ENCODE data around the gene LTBR.

Gene LTBR

DNA sequence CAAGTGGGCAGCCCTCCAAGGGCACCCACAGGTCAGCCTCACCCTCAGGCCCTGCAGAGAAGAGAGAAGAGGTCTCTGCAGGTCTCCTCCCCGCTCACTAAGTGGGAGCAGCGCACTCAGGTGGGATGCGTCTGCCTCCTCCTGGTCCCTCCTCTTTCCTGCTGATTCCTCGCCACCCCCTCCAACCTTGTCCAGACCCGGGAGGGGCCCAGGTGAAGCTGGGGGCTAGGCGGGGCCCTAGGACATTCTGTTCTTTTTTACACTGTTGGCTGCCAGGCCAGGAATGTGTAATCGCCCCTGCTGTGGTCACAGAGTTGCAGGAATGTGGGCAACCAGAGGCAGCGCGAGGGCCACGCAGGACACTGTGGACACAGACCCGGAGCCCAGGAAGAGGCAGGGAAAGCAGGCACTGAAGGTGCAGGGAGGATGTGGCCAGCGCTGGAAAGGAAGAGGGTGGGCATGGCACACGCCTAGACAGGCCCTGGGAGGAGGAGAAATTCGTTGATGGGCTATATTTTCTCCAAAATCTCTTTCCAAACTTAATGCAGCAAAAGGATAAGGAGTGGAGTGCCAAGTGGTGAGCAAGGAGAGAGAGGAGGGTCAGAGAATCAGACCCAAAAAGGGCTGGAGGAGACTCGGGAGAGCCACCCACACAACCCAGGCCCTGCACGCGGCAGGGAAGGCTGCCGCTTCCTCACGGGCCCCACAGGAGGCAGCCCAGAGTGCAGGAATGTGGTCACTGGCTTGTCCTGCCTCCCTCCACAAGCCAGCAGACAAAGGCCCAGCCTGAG is 7.7 kb upstream of the LTBR start:
- TF ChIP-seq, protein P1, sequence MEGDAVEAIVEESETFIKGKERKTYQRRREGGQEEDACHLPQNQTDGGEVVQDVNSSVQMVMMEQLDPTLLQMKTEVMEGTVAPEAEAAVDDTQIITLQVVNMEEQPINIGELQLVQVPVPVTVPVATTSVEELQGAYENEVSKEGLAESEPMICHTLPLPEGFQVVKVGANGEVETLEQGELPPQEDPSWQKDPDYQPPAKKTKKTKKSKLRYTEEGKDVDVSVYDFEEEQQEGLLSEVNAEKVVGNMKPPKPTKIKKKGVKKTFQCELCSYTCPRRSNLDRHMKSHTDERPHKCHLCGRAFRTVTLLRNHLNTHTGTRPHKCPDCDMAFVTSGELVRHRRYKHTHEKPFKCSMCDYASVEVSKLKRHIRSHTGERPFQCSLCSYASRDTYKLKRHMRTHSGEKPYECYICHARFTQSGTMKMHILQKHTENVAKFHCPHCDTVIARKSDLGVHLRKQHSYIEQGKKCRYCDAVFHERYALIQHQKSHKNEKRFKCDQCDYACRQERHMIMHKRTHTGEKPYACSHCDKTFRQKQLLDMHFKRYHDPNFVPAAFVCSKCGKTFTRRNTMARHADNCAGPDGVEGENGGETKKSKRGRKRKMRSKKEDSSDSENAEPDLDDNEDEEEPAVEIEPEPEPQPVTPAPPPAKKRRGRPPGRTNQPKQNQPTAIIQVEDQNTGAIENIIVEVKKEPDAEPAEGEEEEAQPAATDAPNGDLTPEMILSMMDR (IDR thresholded peaks at IDR 0.05; ENCODE audit: low read depth, low read length) = no peak

DNA sequence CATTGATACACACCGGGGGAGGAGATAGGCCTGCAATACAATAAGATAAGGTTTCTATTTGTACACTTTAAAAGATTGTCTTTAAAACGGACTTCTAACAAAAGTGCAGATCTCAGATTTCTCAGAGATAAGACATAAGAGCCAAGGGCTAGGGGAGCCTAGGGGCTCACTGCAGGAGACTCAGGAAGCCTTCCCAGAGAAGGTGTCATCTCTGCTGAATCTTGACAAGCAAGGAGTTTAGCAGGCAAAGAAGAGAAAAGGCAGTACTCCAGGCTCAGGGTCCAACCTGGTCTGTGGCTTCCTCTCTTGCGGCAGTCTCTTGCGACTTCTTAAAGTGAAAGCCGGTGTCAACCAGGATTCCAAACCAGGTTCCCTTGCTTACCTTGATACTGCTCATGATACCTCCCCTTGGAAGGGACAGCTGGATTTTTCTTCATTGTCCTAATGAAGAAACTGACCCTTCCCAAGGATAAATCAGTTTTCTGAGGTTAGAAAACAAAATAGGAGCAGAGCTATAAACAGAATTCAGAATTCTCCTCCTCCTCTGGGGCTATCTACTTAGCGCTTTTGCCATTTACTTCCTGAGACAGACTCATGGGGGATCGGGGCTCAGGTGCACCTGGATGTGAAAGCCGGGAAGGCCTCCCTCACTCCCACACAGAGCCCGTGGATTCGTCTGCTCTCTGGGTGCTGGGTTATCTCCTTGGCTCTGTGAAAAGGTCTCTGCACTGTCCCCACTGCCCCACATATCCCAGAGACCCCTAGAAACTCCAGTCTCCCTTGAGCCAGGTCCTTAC is 6.9 kb upstream of the LTBR start:
- H3K4me1 ChIP-seq = no peaks in the 10 kb centered on the region
- H3K9me3 ChIP-seq = no peaks in the 10 kb centered on the region
- no peaks in the 10 kb centered on the region for H3K36me3 ChIP-seq
- TF ChIP-seq, protein P1 (IDR thresholded peaks at IDR 0.05; ENCODE audit: low read depth, low read length) = no peak
- DNase-seq = no peak
- H3K4me3 ChIP-seq (ENCODE audit: low read depth, low read length) = no peak overlapping the region
- no peaks in the 10 kb centered on the region for H3K27me3 ChIP-seq

More for the DNA sequence above, 7.7 kb upstream of the LTBR start:
- Histone ChIP-seq H3K36me3 (no peaks in the 10 kb centered on the region), H3K27me3 (no peaks in the 10 kb centered on the region), H3K9me3 (no peaks in the 10 kb centered on the region), H3K4me3 (ENCODE audit: low read depth, low read length) (no peak overlapping the region), H3K4me1 (no peaks in the 10 kb centered on the region)
- no peak for DNase-seq

DNA sequence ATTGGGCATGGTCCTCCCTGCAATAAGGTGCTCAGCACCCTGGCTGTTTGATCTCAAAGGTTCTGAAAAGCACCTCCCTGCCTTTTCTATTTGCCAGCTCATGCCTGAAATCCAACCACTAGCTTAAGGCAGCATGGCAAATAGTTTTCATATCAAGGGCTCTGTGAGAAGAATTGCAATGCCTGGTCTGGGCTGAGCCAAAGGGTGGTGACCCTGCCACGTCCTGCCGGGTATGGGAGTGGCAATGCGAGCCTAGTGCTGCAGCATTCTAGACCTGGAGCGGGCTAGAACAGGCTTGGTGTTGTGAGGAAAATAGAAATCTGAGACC is 6.3 kb upstream of the LTBR start:
- Histone ChIP-seq H3K27me3 (no peaks in the 10 kb centered on the region), H3K4me3 (ENCODE audit: low read depth, low read length) (no peak overlapping the region), H3K36me3 (no peaks in the 10 kb centered on the region), H3K9me3 (no peaks in the 10 kb centered on the region), H3K4me1 (no peaks in the 10 kb centered on the region)
- TF ChIP-seq, protein P1 (IDR thresholded peaks at IDR 0.05; ENCODE audit: low read depth, low read length) = no peak
- DNase-seq = no peak

DNA sequence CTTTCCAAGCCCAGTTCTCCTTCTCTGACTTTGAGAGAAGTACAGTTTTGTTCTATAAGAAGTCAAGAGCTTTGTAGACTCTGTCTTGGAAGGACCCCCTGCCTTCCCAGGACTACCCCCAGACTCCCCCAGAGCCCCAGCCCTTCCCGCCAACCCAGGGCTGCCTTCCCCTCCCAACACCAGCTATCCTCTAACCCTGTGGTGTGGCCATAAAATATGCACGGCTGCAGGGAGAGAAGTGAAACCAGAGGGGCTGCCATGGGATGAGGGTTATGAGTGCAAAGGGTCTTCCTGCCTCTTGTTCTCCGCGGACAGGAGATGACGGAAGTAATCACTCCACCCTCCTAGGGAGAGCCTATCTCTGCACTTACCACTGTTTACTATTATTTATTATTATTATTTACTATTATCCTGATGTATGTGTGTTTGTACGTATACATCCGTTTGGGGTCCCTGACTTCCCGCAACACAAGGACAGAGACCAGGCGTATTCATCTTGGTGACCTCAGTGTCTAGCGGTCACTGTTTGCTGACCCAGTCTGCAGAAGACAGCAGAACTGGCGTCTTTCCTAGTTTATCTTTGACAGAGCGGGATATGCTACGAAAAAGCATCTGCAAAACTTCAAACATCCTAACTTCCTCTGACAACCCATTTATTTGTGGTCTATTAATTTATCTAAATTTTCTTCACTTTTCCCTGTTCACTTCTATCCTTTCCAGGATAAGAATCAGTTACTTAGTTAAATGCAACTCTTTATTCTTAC is 5.1 kb upstream of the LTBR start:
- H3K36me3 ChIP-seq = no peaks in the 10 kb centered on the region
- no peaks in the 10 kb centered on the region for H3K4me1 ChIP-seq
- no peaks in the 10 kb centered on the region for H3K9me3 ChIP-seq
- TF ChIP-seq, protein P1 (IDR thresholded peaks at IDR 0.05; ENCODE audit: low read depth, low read length) = no peak
- no peaks in the 10 kb centered on the region for H3K27me3 ChIP-seq
- no peak overlapping the region for H3K4me3 ChIP-seq (ENCODE audit: low read depth, low read length)
- no peak for DNase-seq

DNA sequence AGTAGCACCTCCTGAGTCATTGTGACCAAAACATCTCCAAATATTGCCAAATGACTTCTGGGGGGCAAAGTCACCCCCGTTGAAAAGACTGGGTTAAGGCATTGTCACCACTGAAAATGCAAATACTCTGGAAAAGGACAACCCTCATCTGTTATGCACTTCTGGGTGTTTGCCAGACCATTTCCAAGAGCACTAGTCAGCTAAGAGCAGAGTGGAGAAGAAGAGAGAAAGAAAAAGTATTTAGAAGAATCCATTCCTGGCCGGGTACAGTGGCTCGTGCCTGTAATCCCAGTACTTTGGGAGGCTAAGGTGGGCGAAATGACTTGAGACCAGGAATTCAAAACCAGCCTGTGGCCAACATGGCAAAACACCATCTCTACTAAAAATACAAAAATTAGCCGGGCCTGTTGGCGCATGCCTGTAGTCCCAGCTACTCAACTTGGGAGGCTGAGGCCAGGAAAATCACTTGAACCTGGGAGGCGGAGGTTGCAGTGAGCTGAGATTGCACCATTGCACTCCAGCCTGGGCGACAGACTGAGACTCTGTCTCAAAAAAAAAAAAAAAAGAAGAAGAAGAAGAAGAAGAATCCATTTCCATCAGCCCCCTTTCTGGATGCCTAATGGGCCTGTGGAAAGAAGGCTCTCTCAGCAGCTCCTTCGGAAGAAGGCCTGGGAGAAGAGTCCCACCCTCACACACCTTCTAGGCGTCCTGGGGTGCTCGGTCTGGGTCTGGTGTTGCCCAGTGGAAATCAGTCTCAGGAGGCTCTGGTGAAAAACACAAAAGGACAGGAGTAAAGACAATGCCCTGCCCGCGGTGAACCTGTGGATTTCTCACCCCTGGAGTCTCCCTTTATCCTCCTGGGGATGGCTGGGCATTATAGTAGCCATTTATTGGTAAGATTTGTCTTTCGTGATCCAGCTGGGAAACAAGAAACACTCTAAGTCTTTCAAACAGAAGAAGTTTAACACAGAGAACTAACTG is 3.5 kb upstream of the LTBR start:
- Histone ChIP-seq H3K36me3 (no peaks in the 10 kb centered on the region), H3K4me3 (ENCODE audit: low read depth, low read length) (no peak overlapping the region), H3K4me1 (no peaks in the 10 kb centered on the region), H3K27me3 (no peaks in the 10 kb centered on the region), H3K9me3 (no peaks in the 10 kb centered on the region)
- TF ChIP-seq, protein P1 (IDR thresholded peaks at IDR 0.05; ENCODE audit: low read depth, low read length) = no peak
- no peak for DNase-seq

Measured in BE2C (cell line).